SK-N-MC (cell line): Measurements from ENCODE around the gene SLCO1C1.

Experiments
- EZH2 ChIP-seq: fragments of 200-600 bp; sonication (generic); IDR thresholded peaks from one replicate; pipeline ENCODE4 v1.6.1; 2017; ENCODE audit warnings: antibody characterized with exemption
- POLR2AphosphoS5 ChIP-seq: IDR thresholded peaks from 2 replicates; pipeline ENCODE4 v1.6.1; 2012; ENCODE audit warnings: mild to moderate bottlenecking, low read depth, low read length, borderline replicate concordance

DNA sequence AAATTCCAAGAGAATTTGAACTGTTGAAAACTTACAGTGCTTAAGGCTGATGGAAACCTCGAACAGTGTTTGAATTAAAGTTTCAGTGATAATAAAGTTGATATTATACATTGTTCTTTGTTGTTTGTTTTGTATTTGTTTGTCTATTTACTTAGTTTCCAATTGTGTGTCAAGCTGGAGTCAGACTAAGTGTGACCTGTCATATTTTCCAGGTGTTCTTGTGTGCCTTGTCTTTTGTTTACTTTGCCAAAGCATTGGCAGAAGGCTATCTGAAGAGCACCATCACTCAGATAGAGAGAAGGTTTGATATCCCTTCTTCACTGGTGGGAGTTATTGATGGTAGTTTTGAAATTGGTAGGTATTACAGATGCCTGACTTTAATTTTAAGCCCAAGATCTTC, 6.0 kb downstream of the SLCO1C1 start:
- TF ChIP-seq EZH2 = no peak
- TF ChIP-seq POLR2AphosphoS5 = no peak
